ENCODE data around the gene WDR74.

DNA sequence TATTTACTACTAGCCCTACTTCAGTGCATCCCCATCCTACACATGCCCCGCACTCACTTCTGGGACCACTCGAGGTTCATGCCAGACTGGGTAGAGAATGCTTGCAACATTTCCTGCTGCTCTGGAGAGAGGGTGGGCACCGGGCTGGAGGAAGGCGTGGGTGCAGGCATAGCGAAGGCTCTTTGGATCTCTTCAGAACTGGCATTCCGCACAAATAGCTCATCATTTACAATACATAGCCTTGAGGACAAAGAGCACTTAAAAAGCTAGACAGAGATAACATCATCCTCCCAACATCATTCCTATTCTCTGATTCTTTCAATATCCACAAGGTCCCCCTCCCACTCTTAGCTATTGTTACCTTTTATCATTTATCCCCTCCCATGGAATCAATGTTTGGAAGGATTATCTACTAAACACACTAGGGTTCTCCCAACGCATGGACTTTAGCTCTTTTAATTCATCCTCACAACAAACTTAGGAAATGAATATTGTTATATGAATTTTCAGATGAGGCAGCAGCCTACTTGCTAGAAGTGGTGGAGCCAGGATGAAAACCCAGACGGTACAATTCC, 45.1 kb downstream of the WDR74 start:
- TF ChIP-seq TAF1 (IDR thresholded peaks at IDR 0.05; ENCODE audit: low read depth, low read length): no peak
- TF ChIP-seq POLR2AphosphoS5 (IDR thresholded peaks at IDR 0.05; ENCODE audit: low read depth, low read length): no peak
- TF ChIP-seq POLR2A (IDR thresholded peaks at IDR 0.05; ENCODE audit: low read depth, low read length): no peak
- no peak for TF ChIP-seq PAX5 (IDR thresholded peaks at IDR 0.05; ENCODE audit: insufficient read depth, low read length, severe bottlenecking)

All from GM12891 (cell line).